HG03039 (cell line): ENCODE results near the gene DENND1C.

Experiments
- ATAC-seq: cut with Tn5 transposase; IDR thresholded peaks from one replicate; pipeline ENCODE4 v1.9.1; 2021; ENCODE audit warnings: mild to moderate bottlenecking, moderate library complexity; ENCODE audit not compliant: unreplicated experiment

Gene DENND1C

GRCh38 chr19:6481541-6482342, at the start of gene DENND1C:
TSS of gene DENND1C (minus strand) at chr19:6481787. CDS start at chr19:6481695, 92 bp downstream.
- ATAC-seq, result no peak

GRCh38 chr19:6530386-6531162, 49.0 kb upstream of the DENND1C start, which contains the start of gene TNFSF9:
TSS of gene TNFSF9 (plus strand) at chr19:6531026. CDS start at chr19:6531037, 11 bp downstream.
- no peak for ATAC-seq

GRCh38 chr19:6529937-6530385, 48.4 kb upstream of the DENND1C start:
- no peak for ATAC-seq

- ATAC-seq, result no peak
These were observed 47.8 kb upstream of the DENND1C start for GRCh38 chr19:6529351-6529750.

- no peak for ATAC-seq
These were observed 47.0 kb upstream of the DENND1C start for GRCh38 chr19:6528544-6529121.

- peak; percentile 25 for ATAC-seq
These were observed 46.4 kb upstream of the DENND1C start for GRCh38 chr19:6527893-6528543.

GRCh38 chr19:6524311-6524710, 42.7 kb upstream of the DENND1C start:
- ATAC-seq, result no peak

- no peak for ATAC-seq
These were observed 41.1 kb upstream of the DENND1C start for GRCh38 chr19:6522712-6523111.

GRCh38 chr19:6521718-6522646, 40.4 kb upstream of the DENND1C start:
- ATAC-seq, result peak; percentile 38

GRCh38 chr19:6519289-6519688, 37.7 kb upstream of the DENND1C start:
- no peak for ATAC-seq

GRCh38 chr19:6518145-6518911, 36.7 kb upstream of the DENND1C start:
- ATAC-seq, result no peak

GRCh38 chr19:6516659-6517291, 35.2 kb upstream of the DENND1C start:
- ATAC-seq, result peak; percentile 35

GRCh38 chr19:6516018-6516658, 34.6 kb upstream of the DENND1C start:
- peak; percentile 35 for ATAC-seq

- no peak for ATAC-seq
These were observed 33.4 kb upstream of the DENND1C start for GRCh38 chr19:6514926-6515544.

GRCh38 chr19:6514089-6514488, 32.5 kb upstream of the DENND1C start:
- no peak for ATAC-seq

- no peak for ATAC-seq
These were observed 29.0 kb upstream of the DENND1C start for GRCh38 chr19:6510618-6511017.

GRCh38 chr19:6509118-6509971, 27.8 kb upstream of the DENND1C start:
- no peak for ATAC-seq
